ENCODE measurements around the gene CWC27.
A peak's percentile ranks its signal among the peaks of the same experiment; 100 is the strongest.

Gene CWC27

DNA sequence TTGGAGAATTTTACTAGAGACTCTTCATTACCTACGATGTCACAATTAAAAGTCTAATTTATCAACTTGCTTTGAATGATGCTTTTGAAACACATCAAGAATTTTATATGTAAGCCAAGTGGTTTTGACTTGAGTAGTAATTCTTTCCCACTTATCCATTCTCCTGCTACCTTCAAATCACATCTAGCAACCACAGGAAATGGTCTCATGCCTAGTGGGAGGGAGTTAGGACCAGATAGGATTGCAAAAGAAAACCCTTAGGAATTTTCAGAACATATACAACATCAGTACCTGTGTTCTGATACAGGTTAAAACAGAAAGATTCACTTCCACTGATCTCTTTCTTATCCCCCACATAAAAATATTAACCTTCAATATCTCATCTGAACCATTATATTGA, 260.4 kb downstream of the CWC27 start:
- no peak overlapping the region for H3K9ac ChIP-seq (ENCODE audit: low read length in 2 of 2)
- no peaks in the 10 kb centered on the region for H3K9me3 ChIP-seq (ENCODE audit: control insufficient read depth in 2 of 2, low read length in 2 of 2)
- H3K36me3 ChIP-seq (ENCODE audit: control insufficient read depth in 2 of 2, insufficient read depth in 2 of 2, low read length in 2 of 2) = no peaks in the 10 kb centered on the region
- H3K27me3 ChIP-seq (ENCODE audit: control insufficient read depth in 1 of 2, insufficient read depth in 2 of 2, low read length in 2 of 2) = no peaks in the 10 kb centered on the region
- no peak overlapping the region for H3K27ac ChIP-seq (ENCODE audit: low read length)
- H3K4me1 ChIP-seq (ENCODE audit: control insufficient read depth, insufficient read depth, low read length) = no peaks in the 10 kb centered on the region
- no peak overlapping the region for H3K4me3 ChIP-seq (ENCODE audit: low read length in 2 of 2)

DNA sequence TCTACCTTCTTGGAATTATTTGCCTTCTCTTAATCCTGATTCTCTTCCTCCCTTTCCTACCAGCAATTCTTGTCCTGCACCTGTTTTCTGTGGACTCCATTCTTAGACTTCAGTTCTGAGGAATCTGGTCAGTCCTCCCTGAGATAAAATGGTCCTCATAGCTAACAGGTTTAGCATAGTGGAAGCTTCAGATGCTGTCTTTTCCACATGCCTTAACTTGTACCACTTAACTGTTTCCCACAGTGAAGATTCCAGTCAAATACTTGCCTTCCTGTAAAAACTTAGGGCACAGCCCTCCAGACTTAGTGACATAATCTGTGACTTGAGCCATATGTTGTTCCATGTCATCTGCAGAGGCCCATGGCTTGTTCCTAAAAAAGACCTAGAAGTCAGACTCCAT, 261.3 kb downstream of the CWC27 start:
- Histone ChIP-seq H3K9me3 (ENCODE audit: control insufficient read depth in 2 of 2, low read length in 2 of 2) (no peaks in the 10 kb centered on the region), H3K4me1 (ENCODE audit: control insufficient read depth, insufficient read depth, low read length) (peaks cover 6% of the 10 kb centered on the region), H3K36me3 (ENCODE audit: control insufficient read depth in 2 of 2, insufficient read depth in 2 of 2, low read length in 2 of 2) (no peaks in the 10 kb centered on the region), H3K27me3 (ENCODE audit: control insufficient read depth in 1 of 2, insufficient read depth in 2 of 2, low read length in 2 of 2) (no peaks in the 10 kb centered on the region), H3K27ac (ENCODE audit: low read length) (no peak overlapping the region), H3K9ac (ENCODE audit: low read length in 2 of 2) (no peak overlapping the region), H3K4me3 (ENCODE audit: low read length in 2 of 2) (no peak overlapping the region)

DNA sequence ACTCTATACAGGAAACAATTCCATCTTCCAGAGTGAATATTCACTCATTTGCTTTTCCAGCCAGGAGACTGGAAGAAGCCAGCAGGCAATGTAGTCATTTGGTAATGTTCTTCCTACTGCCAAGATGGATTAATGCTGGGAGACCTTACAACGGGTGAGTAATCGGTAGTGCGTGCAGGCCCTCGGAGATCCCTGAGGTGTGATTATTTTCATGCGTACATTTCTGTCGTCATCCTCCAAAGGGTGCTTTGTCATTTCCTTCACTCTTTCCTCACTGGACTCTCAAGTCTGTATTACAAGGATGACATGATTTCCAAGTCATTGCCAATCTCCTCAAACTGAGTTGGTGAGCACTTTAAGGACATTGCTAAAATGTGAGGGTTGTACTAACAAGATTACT, 263.5 kb downstream of the CWC27 start:
- Histone ChIP-seq H3K27ac (ENCODE audit: low read length) (no peak overlapping the region), H3K36me3 (ENCODE audit: control insufficient read depth in 2 of 2, insufficient read depth in 2 of 2, low read length in 2 of 2) (no peaks in the 10 kb centered on the region), H3K9me3 (ENCODE audit: control insufficient read depth in 2 of 2, low read length in 2 of 2) (no peaks in the 10 kb centered on the region), H3K4me3 (ENCODE audit: low read length in 2 of 2) (no peak overlapping the region), H3K9ac (ENCODE audit: low read length in 2 of 2) (no peak overlapping the region), H3K27me3 (ENCODE audit: control insufficient read depth in 1 of 2, insufficient read depth in 2 of 2, low read length in 2 of 2) (no peaks in the 10 kb centered on the region), H3K4me1 (ENCODE audit: control insufficient read depth, insufficient read depth, low read length) (peaks cover 13% of the 10 kb centered on the region)

DNA sequence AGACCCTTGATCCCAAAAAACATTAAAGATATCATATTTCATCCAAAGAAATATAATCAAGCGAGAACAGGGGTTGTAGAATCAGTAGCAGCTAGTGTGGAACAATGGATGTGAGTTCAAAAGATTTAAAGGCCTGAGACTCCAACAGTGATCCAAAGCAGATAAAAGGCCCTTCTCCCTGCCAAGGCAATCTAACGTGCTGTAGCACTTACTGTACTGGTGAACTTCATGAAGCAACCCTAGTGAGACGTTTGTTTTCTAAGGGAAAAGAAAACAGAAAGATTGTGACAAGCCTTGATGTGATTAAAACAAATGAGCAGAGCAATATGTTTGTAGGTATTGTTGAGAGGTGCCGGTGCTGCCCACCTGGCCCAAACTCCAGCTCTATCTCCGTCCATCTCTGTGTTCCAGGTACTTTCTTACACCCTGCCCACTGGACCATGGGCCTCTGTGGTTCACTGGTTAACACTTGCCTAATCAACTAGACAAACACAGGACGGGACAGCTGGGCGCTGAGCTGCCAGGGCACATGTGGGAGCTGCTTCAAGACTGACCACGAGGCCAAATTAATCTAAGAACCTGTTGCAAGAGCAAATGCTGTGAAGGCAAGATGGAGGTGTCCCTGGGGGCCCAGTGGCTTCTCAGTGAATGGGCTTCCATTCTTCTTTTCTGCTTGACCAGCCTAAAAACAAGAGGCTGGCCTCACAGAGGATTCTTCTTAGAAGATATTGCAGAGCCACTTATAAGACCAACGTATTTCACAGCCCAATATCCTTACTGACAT, 265.5 kb downstream of the CWC27 start:
- Histone ChIP-seq H3K4me1 (ENCODE audit: control insufficient read depth, insufficient read depth, low read length) (peaks cover 20% of the 10 kb centered on the region), H3K27ac (ENCODE audit: low read length) (no peak overlapping the region), H3K9ac (ENCODE audit: low read length in 2 of 2) (no peak overlapping the region), H3K4me3 (ENCODE audit: low read length in 2 of 2) (peak overlapping the region in 1 of 2 donors; percentile 78), H3K9me3 (ENCODE audit: control insufficient read depth in 2 of 2, low read length in 2 of 2) (no peaks in the 10 kb centered on the region), H3K27me3 (ENCODE audit: control insufficient read depth in 1 of 2, insufficient read depth in 2 of 2, low read length in 2 of 2) (no peaks in the 10 kb centered on the region), H3K36me3 (ENCODE audit: control insufficient read depth in 2 of 2, insufficient read depth in 2 of 2, low read length in 2 of 2) (no peaks in the 10 kb centered on the region)

DNA sequence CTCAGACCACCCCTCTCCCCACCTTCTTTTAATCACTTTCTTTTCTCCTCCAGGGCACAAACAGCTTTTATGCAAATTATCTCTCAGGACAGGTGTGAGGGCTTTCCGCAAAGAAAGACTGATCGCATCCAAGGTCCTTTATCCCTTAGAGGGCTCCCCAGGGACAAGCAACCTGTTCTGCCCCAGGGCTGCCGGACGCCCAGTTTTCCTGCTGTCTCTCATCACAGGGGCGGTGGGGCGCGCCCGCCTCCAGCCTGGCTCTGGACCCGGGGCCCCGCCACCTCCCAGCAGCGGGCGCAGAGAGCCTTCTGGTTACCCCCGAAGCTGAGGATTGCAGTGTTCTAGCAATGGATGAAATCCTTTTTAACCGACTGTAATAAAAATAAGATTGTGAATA, 266.1 kb downstream of the CWC27 start:
- peak overlapping the region; percentile 58 to 78 for H3K4me3 ChIP-seq (ENCODE audit: low read length in 2 of 2)
- H3K4me1 ChIP-seq (ENCODE audit: control insufficient read depth, insufficient read depth, low read length) = peaks cover 20% of the 10 kb centered on the region
- H3K9ac ChIP-seq (ENCODE audit: low read length in 2 of 2) = peak overlapping the region; percentile 86 to 87
- H3K36me3 ChIP-seq (ENCODE audit: control insufficient read depth in 2 of 2, insufficient read depth in 2 of 2, low read length in 2 of 2) = no peaks in the 10 kb centered on the region
- no peaks in the 10 kb centered on the region for H3K27me3 ChIP-seq (ENCODE audit: control insufficient read depth in 1 of 2, insufficient read depth in 2 of 2, low read length in 2 of 2)
- no peaks in the 10 kb centered on the region for H3K9me3 ChIP-seq (ENCODE audit: control insufficient read depth in 2 of 2, low read length in 2 of 2)
- H3K27ac ChIP-seq (ENCODE audit: low read length) = peak overlapping the region; percentile 94

DNA sequence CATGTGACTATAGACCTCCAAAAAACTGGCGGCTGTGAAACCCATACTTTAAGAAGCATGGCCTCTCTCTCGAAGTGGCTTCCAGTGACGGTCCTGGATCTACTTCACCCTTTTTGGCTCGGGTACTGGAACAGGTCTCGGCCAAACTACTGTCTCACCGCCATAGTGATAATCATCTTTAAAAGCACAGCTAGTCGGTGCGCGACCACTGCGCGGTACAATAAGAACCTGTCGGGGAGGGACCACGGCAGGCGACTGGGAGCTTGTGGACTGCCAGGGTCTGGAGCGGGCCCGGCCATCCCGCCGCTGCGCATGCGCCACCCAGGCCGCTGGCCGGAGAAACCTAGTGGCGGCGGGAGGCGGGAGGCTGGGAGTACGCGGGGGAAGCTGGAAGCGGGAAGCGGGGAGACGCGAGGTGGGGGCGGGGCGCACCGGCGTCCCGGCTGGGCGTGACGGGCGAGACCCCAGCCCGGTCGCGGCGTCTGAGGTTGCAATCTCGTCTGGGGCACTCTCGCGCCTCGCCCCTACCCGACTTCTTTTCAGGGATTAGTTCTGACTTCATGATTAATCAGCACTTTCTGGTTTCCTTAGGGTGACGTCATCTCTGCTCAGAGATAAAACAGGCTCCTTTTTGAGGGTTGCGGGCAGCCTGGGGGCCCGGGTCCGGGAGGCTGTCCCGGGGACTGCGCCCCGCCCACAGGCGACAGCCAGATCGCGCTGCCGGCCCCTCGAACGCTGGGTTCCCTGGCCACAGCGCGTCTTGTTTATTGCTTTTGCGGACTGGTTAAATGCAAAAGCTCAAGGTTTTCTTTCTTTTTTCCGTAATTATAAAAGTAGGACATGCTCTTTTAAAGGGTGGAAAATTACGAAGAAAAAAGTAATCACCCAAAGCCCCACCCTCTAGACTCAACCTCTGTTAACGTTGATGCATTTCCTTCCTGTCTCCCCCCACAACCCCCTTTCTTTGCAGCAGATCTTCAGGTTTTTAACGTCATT, 266.8 kb downstream of the CWC27 start:
- Histone ChIP-seq H3K9me3 (ENCODE audit: control insufficient read depth in 2 of 2, low read length in 2 of 2) (no peaks in the 10 kb centered on the region), H3K27ac (ENCODE audit: low read length) (peak overlapping the region; percentile 94), H3K4me3 (ENCODE audit: low read length in 2 of 2) (peak overlapping the region; percentile 58 to 78), H3K36me3 (ENCODE audit: control insufficient read depth in 2 of 2, insufficient read depth in 2 of 2, low read length in 2 of 2) (no peaks in the 10 kb centered on the region), H3K9ac (ENCODE audit: low read length in 2 of 2) (peak overlapping the region; percentile 86 to 87), H3K4me1 (ENCODE audit: control insufficient read depth, insufficient read depth, low read length) (peaks cover 20% of the 10 kb centered on the region), H3K27me3 (ENCODE audit: control insufficient read depth in 1 of 2, insufficient read depth in 2 of 2, low read length in 2 of 2) (no peaks in the 10 kb centered on the region)

DNA sequence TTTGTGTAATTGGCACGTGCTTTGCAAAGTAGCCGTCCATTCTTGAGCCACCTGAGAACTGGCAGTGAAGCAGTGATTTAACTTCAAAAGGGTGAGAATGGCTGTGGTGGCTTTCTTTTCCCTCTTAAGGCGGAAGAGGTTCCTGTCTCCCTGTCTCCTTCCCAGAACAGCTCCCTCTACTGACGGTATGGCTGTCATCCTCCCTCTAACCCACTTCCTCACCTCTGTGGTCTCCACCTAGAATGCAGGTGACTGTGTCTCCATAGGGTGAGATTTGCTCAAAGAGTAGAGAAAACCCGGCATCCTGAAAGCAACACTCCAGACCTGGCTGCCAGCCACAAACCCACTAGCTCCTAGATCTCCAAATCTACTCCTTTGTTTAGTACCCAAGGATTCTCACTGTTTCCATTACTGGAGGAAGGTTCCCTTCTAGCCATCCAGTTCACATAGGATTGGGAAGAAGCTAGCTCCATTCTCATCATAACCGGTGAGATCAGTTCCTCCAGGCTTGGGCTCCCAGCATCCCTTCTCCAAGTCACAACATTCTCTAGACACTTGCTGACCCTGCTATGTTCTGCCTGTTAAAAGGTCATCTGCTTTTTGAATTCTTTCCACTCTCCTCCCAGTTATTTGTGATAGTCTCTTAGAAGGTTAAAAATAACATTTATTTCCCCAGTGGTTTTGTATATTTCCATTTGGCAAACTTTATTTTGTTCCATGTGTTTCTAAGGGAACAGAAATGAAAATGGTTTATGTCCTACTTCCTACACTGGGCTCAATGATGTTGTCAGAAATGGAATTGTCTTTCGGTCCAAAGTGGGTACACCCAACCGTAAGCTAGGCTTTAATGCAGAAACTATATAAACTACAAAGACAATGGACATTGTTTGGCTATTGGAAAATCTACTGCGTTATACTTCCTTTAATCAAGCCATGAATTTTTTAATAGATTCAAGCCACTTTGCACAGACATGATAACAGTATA, 269.4 kb downstream of the CWC27 start:
- Histone ChIP-seq H3K9ac (ENCODE audit: low read length in 2 of 2) (no peak overlapping the region), H3K9me3 (ENCODE audit: control insufficient read depth in 2 of 2, low read length in 2 of 2) (no peaks in the 10 kb centered on the region), H3K27ac (ENCODE audit: low read length) (peak overlapping the region; percentile 94), H3K36me3 (ENCODE audit: control insufficient read depth in 2 of 2, insufficient read depth in 2 of 2, low read length in 2 of 2) (no peaks in the 10 kb centered on the region), H3K4me1 (ENCODE audit: control insufficient read depth, insufficient read depth, low read length) (peaks cover 20% of the 10 kb centered on the region), H3K27me3 (ENCODE audit: control insufficient read depth in 1 of 2, insufficient read depth in 2 of 2, low read length in 2 of 2) (no peaks in the 10 kb centered on the region), H3K4me3 (ENCODE audit: low read length in 2 of 2) (no peak overlapping the region)

DNA sequence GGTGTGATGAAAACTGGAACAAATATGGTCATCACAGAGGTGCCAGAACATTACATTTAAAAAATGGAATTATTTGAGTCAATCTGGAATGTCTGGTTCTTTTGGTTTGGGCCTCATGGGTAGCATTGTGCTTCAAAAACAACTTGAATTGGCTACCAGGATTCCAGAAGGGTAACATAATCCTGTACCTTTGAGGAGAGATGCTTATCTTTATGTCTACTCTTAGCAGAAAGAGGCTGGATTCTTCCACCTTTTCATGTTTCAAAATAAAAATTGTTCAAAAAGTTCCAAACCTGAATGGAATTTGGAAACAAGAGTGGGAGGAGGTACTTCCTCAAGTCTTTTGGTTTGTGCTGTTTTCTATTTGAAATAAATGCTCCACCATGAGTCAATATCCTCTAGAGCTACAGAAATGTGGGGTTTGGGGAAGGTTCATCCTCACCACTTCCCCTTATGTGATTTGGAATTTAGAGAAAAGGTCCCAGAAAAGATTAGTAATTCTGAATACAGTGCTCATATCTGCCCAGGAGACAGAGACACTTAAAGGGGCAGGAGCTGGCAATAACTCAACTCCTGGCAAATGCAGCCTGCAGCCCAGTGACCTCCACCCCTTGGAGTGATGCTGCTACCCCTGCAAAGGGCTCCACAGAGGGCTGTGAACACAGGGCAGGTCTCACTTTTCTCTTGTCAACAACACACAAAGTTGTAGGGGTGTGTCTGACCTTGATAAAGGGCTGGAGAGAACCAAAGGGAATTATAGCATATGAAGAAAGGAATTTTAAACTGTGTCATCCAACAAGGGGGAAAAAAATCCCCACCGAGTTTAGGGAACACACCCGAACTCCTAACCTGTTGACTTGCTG, 272.8 kb downstream of the CWC27 start:
- Histone ChIP-seq H3K4me3 (ENCODE audit: low read length in 2 of 2) (no peak overlapping the region), H3K27me3 (ENCODE audit: control insufficient read depth in 1 of 2, insufficient read depth in 2 of 2, low read length in 2 of 2) (no peaks in the 10 kb centered on the region), H3K9ac (ENCODE audit: low read length in 2 of 2) (no peak overlapping the region), H3K36me3 (ENCODE audit: control insufficient read depth in 2 of 2, insufficient read depth in 2 of 2, low read length in 2 of 2) (no peaks in the 10 kb centered on the region), H3K9me3 (ENCODE audit: control insufficient read depth in 2 of 2, low read length in 2 of 2) (no peaks in the 10 kb centered on the region), H3K27ac (ENCODE audit: low read length) (no peak overlapping the region), H3K4me1 (ENCODE audit: control insufficient read depth, insufficient read depth, low read length) (peaks cover 7% of the 10 kb centered on the region)

DNA sequence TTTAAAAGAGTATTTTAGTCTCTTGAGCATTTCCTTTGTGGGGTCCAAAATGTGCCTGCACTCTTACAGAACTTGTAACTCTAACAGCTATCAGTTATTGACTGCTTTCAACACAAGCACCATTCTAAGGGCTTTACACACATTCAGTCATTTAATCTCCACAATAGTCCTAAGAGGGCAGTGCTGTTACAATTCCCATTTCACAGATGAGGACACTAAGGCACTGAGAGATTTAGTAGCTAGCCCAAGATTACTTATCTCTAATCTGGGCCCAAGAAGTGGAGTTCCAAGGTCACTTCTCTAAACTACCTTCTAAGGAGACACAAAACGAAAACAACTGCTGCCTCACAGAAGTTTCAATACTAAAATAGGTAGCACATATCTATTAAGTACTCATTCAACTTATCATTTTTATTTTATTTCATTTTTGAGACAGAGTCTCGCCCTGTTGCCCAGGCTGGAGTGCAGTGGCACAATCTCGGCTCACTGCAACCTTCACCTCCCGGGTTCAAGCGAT, 275.2 kb downstream of the CWC27 start:
- Histone ChIP-seq H3K27me3 (ENCODE audit: control insufficient read depth in 1 of 2, insufficient read depth in 2 of 2, low read length in 2 of 2) (no peaks in the 10 kb centered on the region), H3K9ac (ENCODE audit: low read length in 2 of 2) (no peak overlapping the region), H3K27ac (ENCODE audit: low read length) (no peak overlapping the region), H3K9me3 (ENCODE audit: control insufficient read depth in 2 of 2, low read length in 2 of 2) (no peaks in the 10 kb centered on the region), H3K4me1 (ENCODE audit: control insufficient read depth, insufficient read depth, low read length) (no peaks in the 10 kb centered on the region), H3K4me3 (ENCODE audit: low read length in 2 of 2) (no peak overlapping the region), H3K36me3 (ENCODE audit: control insufficient read depth in 2 of 2, insufficient read depth in 2 of 2, low read length in 2 of 2) (no peaks in the 10 kb centered on the region)

All from stomach smooth muscle (tissue), 2 donors.